H1 (cell line): ENCODE data around the gene LRRC63. TPM values are rescaled to one million over a fixed set of nuclear protein-coding genes. Genes with fewer than 3 reads are reported as not detected.

ENCODE experiments used
- CTCF ChIA-PET: fragments of 300-600 bp; sonication (Branson Sonifier 250); formaldehyde crosslinking; loops from one replicate; lab custom pipeline; 2021; ENCODE audit not compliant: partially characterized antibody; lab: Charles Lee
- POLR2A ChIA-PET: fragments of 300-600 bp; sonication (Branson Sonifier 250); formaldehyde crosslinking; loops from one replicate; lab custom pipeline; 2021; ENCODE audit warnings: inconsistent platforms; ENCODE audit not compliant: partially characterized antibody; lab: Charles Lee
- DNase-seq, 2 experiments: peaks; one replicate each; pipeline versions ENCODE4 v3.0.0 to v3.0.0-alpha.2; 2010 to 2022; ENCODE audit warnings: low spot score in 2 of 2, low read depth in 1 of 2, mixed read lengths in 1 of 2
- FAIRE-seq: peaks from 2 replicates; lab custom pipeline; 2011; peaks lifted over from hg19 to GRCh38; lab: Jason Lieb, UNC
- H2AFZ ChIP-seq: 2 replicates; pipeline ENCODE4 v1.8.1; 2012; ENCODE audit warnings: low read length, inconsistent platforms
- H2AK5ac ChIP-seq: 2 replicates; pipeline ENCODE4 v1.6.1; 2013; ENCODE audit warnings: low read depth, low read length
- H2BK120ac ChIP-seq: replicated peaks from 2 replicates; pipeline ENCODE3; 2013; ENCODE audit warnings: low read depth, low read length, inconsistent platforms
- H2BK12ac ChIP-seq: 2 replicates; pipeline ENCODE4 v1.6.1; 2013; ENCODE audit warnings: low read depth, low read length
- H2BK15ac ChIP-seq: 2 replicates; pipeline ENCODE4 v1.6.1; 2013; ENCODE audit warnings: low read length
- H2BK20ac ChIP-seq: 2 replicates; pipeline ENCODE4 v1.6.1; 2013; ENCODE audit warnings: low read length
- H2BK5ac ChIP-seq: 2 replicates; pipeline ENCODE4 v1.6.1; 2013; ENCODE audit warnings: low read depth, low read length
- H3K14ac ChIP-seq: 2 replicates; pipeline ENCODE4 v1.6.1; 2013; ENCODE audit warnings: inconsistent platforms; ENCODE audit not compliant: insufficient read length
- H3K18ac ChIP-seq: 2 replicates; pipeline ENCODE4 v1.6.1; 2013; ENCODE audit warnings: low read length; ENCODE audit errors: extremely low read depth
- H3K23ac ChIP-seq: 2 replicates; pipeline ENCODE4 v1.6.1; 2013; ENCODE audit warnings: inconsistent platforms; ENCODE audit not compliant: insufficient read length
- H3K23me2 ChIP-seq: 2 replicates; pipeline ENCODE4 v1.6.1; 2013; ENCODE audit warnings: low read depth, low read length
- H3K27ac ChIP-seq: 2 replicates; pipeline ENCODE4 v1.6.1; 2011; ENCODE audit warnings: low read depth, low read length, inconsistent platforms
- H3K27me3 ChIP-seq, 4 experiments: replicated peaks in 1 of 4; 1 replicate in 1 of 4; 2 replicates in 3 of 4; pipeline versions ENCODE4 v1.6.1 to v1.8.1; 2011 to 2013; ENCODE audit warnings: low read length in 3 of 4, mild to moderate bottlenecking in 3 of 4, inconsistent platforms in 2 of 4, mixed read lengths in 2 of 4, moderate library complexity in 1 of 4; ENCODE audit not compliant: control insufficient read depth in 3 of 4, insufficient read depth in 3 of 4; ENCODE audit errors: extremely low read depth in 1 of 4
- H3K36me3 ChIP-seq, 4 experiments: 2 replicates each; pipeline versions ENCODE4 v1.6.1 to v1.8.1; 2011 to 2013; ENCODE audit warnings: mild to moderate bottlenecking in 4 of 4, low read length in 3 of 4, moderate library complexity in 2 of 4, control low read depth in 1 of 4, inconsistent platforms in 1 of 4; ENCODE audit not compliant: insufficient read depth in 4 of 4, control insufficient read depth in 2 of 4
- H3K4ac ChIP-seq: replicated peaks from 2 replicates; pipeline ENCODE3; 2013; ENCODE audit warnings: low read length, low read depth, mixed read lengths, inconsistent platforms; ENCODE audit not compliant: insufficient read length
- H3K4me1 ChIP-seq, 4 experiments: replicated peaks in 1 of 4; 1 replicate in 1 of 4; 2 replicates in 3 of 4; pipeline versions ENCODE4 v1.6.1 to v1.8.1; 2011 to 2013; ENCODE audit warnings: low read length in 3 of 4, inconsistent platforms in 2 of 4, mixed read lengths in 1 of 4; ENCODE audit not compliant: insufficient read depth in 4 of 4, control insufficient read depth in 3 of 4
- H3K4me2 ChIP-seq, 2 experiments: 2 replicates each; pipeline versions ENCODE4 v1.6.1 to v1.8.1; 2011 to 2013; ENCODE audit warnings: low read depth in 2 of 2, low read length in 2 of 2, control low read depth in 1 of 2, inconsistent platforms in 1 of 2, mild to moderate bottlenecking in 1 of 2; ENCODE audit not compliant: insufficient read depth in 1 of 2
- H3K4me3 ChIP-seq, 4 experiments: fragments of 200-600, 300-600 bp in 1 of 4; sonication (generic), shearing (Covaris generic), sonication (Bioruptor Twin) in 1 of 4; 2 replicates each; pipeline versions ENCODE4 v1.5.1 to v1.8.1; 2011 to 2016; ENCODE audit warnings: low read length in 4 of 4, low read depth in 3 of 4, control low read depth in 2 of 4, inconsistent platforms in 2 of 4, mild to moderate bottlenecking in 2 of 4, mixed read lengths in 1 of 4, moderate library complexity in 1 of 4; ENCODE audit not compliant: insufficient read depth in 2 of 4; ENCODE audit errors: extremely low read depth in 1 of 4
- H3K56ac ChIP-seq: replicated peaks from 2 replicates; pipeline ENCODE3; 2013; ENCODE audit warnings: low read depth, mild to moderate bottlenecking, mixed read lengths, low read length, inconsistent platforms; ENCODE audit not compliant: insufficient read length
- H3K79me1 ChIP-seq: 2 replicates; pipeline ENCODE4 v1.6.1; 2013; ENCODE audit warnings: low read depth, low read length, control low read depth
- H3K79me2 ChIP-seq, 2 experiments: 2 replicates each; pipeline versions ENCODE4 v1.6.1 to v1.8.1; 2012 to 2013; ENCODE audit warnings: low read length in 2 of 2, mild to moderate bottlenecking in 2 of 2, inconsistent platforms in 1 of 2; ENCODE audit not compliant: insufficient read depth in 2 of 2, control insufficient read depth in 1 of 2
- H3K9ac ChIP-seq, 4 experiments: replicated peaks in 1 of 4; 1 replicate in 1 of 4; 2 replicates in 3 of 4; pipeline versions ENCODE4 v1.6.1 to v1.8.1; 2011 to 2013; ENCODE audit warnings: low read depth in 3 of 4, low read length in 3 of 4, control low read depth in 2 of 4, mild to moderate bottlenecking in 2 of 4, moderate library complexity in 2 of 4, inconsistent platforms in 1 of 4; ENCODE audit errors: extremely low read depth in 1 of 4
- H3K9me3 ChIP-seq, 2 experiments: 2 replicates each; pipeline versions ENCODE4 v1.6.1 to v1.8.1; 2012 to 2013; ENCODE audit warnings: mild to moderate bottlenecking in 2 of 2, moderate library complexity in 2 of 2, control low read depth in 1 of 2, inconsistent platforms in 1 of 2, low read depth in 1 of 2, low read length in 1 of 2, mixed read lengths in 1 of 2; ENCODE audit not compliant: insufficient read depth in 2 of 2
- H4K20me1 ChIP-seq, 2 experiments: replicated peaks in 1 of 2; 2 replicates each; pipeline versions ENCODE3 to v1.8.1; 2011 to 2013; ENCODE audit warnings: inconsistent platforms in 2 of 2, low read length in 2 of 2, mild to moderate bottlenecking in 1 of 2; ENCODE audit not compliant: insufficient read depth in 2 of 2, control insufficient read depth in 1 of 2
- H4K5ac ChIP-seq: 2 replicates; pipeline ENCODE4 v1.6.1; 2013; ENCODE audit warnings: low read length, low read depth, mixed read lengths, inconsistent platforms; ENCODE audit not compliant: insufficient read length
- H4K8ac ChIP-seq: 2 replicates; pipeline ENCODE4 v1.8.0; 2013; ENCODE audit warnings: mild to moderate bottlenecking, moderate library complexity, low read length, inconsistent platforms; ENCODE audit not compliant: insufficient read depth; ENCODE audit errors: extremely low read depth
- H4K91ac ChIP-seq: replicated peaks from 2 replicates; pipeline ENCODE3; 2013; ENCODE audit warnings: low read length, mixed read lengths, inconsistent platforms; ENCODE audit not compliant: insufficient read length
- BCL11A ChIP-seq, 2 experiments: IDR thresholded peaks; one replicate each; pipeline ENCODE4 v1.6.1; 2011; ENCODE audit warnings: low read depth in 2 of 2, low read length in 2 of 2, mild to moderate bottlenecking in 2 of 2
- EGR1 ChIP-seq: IDR thresholded peaks from 2 replicates; pipeline ENCODE4 v1.6.1; 2011; ENCODE audit warnings: low read depth, low read length, borderline replicate concordance
- HDAC6 ChIP-seq: IDR thresholded peaks from one replicate; pipeline ENCODE4 v1.7.1; 2012; ENCODE audit warnings: low read depth, mild to moderate bottlenecking, inconsistent platforms, low read length, moderate library complexity
- JUND ChIP-seq: IDR thresholded peaks from 2 replicates; pipeline ENCODE4 v1.6.1; 2011; ENCODE audit warnings: mild to moderate bottlenecking, improper control_type of control experiment, low read length
- NRF1 ChIP-seq: IDR thresholded peaks from 2 replicates; pipeline ENCODE4 v1.6.1; 2011; ENCODE audit warnings: mild to moderate bottlenecking, low read depth, low read length, improper control_type of control experiment
- PHF8 ChIP-seq: fragments of 200-600 bp; sonication (generic); conservative IDR thresholded peaks from 2 replicates; pipeline ENCODE4 v1.7.1; 2012; ENCODE audit warnings: low read depth, mild to moderate bottlenecking, inconsistent platforms, low read length, moderate library complexity
- POU5F1 ChIP-seq: IDR thresholded peaks from 2 replicates; pipeline ENCODE4 v1.6.1; 2011; ENCODE audit warnings: low read depth, mild to moderate bottlenecking, low read length, moderate library complexity
- RFX5 ChIP-seq: IDR thresholded peaks from 2 replicates; pipeline ENCODE4 v1.6.1; 2011; ENCODE audit warnings: low read depth, low read length, improper control_type of control experiment, borderline replicate concordance
- SAP30 ChIP-seq: fragments of 300-600 bp; sonication (generic); IDR thresholded peaks from 2 replicates; pipeline ENCODE4 v1.7.1; 2012; ENCODE audit warnings: low read length, moderate library complexity, mild to moderate bottlenecking, inconsistent platforms; ENCODE audit not compliant: insufficient read depth, insufficient replicate concordance
- SIX5 ChIP-seq: IDR thresholded peaks from 2 replicates; pipeline ENCODE4 v1.6.1; 2011; ENCODE audit warnings: mild to moderate bottlenecking, low read depth, low read length
- SP2 ChIP-seq: IDR thresholded peaks from 2 replicates; pipeline ENCODE4 v1.6.1; 2012; ENCODE audit warnings: mild to moderate bottlenecking, low read length, inconsistent platforms
- SUZ12 ChIP-seq: fragments of 200-600 bp; sonication (generic); IDR thresholded peaks from 2 replicates; pipeline ENCODE4 v1.6.1; 2012; ENCODE audit warnings: mild to moderate bottlenecking, inconsistent platforms, low read length, moderate library complexity, mixed read lengths
- YY1 ChIP-seq: IDR thresholded peaks from 2 replicates; pipeline ENCODE4 v1.6.1; 2011; ENCODE audit warnings: low read depth, mild to moderate bottlenecking, low read length
- WGBS, 2 experiments: shearing (Covaris generic) in 1 of 2; methylation state at CpG; one replicate each; pipeline versions ENCODE4 v1.1.6 to v1.1.7; 2013 to 2015; ENCODE audit warnings: low lambda C conversion rate in 2 of 2, mixed read lengths in 2 of 2, inconsistent platforms in 1 of 2, low coverage in 1 of 2, missing lambda C conversion rate in 1 of 2; ENCODE audit not compliant: insufficient replicate concordance in 2 of 2, insufficient coverage in 1 of 2, insufficient read length in 1 of 2; ENCODE audit errors: extremely low coverage in 1 of 2, missing lambda C conversion rate in 1 of 2; 5-methylcytosine and 5-hydroxymethylcytosine counted together
- polyA plus RNA-seq, 7 experiments: library from polyadenylated mRNA; depleted of rRNA in 3 of 7; stranded (reverse) in 5 of 7; unstranded in 2 of 7; fragments of >200 nt in 5 of 7; fragments of 200-250 nt in 2 of 7; gene quantifications; 1 replicate in 5 of 7; 2 replicates in 1 of 7; 4 replicates in 1 of 7; pipeline versions ENCODE4 v1.2.1 to v1.2.3, GENCODE V29; 2011 to 2013; ENCODE audit warnings: missing spikeins in 2 of 7, mixed read lengths in 2 of 7
- total RNA-seq: library from RNA; stranded (reverse); fragmentation: NEBNext Ultra II Directional; extraction: Animal tissue kit (Norgen Biotek cat#: 25700); gene quantifications from 2 replicates; pipeline ENCODE4 v1.2.1, GENCODE V29; 2021
- TF ChIP-seq, protein P1 (sequence below): IDR thresholded peaks from 2 replicates; pipeline ENCODE4 v1.6.1; 2011; ENCODE audit warnings: low read length, improper control_type of control experiment

The LRRC63 gene
- total and polyA plus RNA-seq, 2 of the 8 experiments (the other 6 are each of a cell fraction or from before 2014, with no cell fraction given) = not detected

DNA sequence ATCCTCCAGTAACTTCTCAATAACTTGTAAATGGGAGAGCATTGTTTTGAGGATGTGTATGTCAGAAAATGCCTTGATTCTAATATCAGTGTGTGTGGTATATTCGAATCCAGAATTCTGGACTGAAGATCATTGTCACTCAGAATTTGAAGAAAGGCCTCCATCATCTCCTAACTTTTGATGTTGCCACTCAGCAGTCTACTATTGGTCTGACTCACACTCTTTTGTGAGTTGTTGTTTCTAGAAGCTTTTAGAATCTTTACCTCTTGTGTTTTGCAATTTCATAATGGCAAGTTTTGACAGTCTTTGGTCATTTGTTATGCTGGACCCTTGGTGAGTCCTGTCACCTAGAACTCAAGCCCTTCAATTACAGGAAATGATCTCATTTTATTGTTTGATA is 98.3 kb downstream of the LRRC63 start:
- Histone ChIP-seq H3K23ac (no peak overlapping the region), H4K8ac (no peak overlapping the region), H3K27me3 (no peaks in the 10 kb centered on the region), H3K9ac (no peak overlapping the region), H2AFZ (no peak overlapping the region), H3K27ac (no peak overlapping the region), H2BK20ac (no peak overlapping the region), H4K91ac (no peak overlapping the region), H4K20me1 (no peaks in the 10 kb centered on the region), H3K56ac (no peak overlapping the region), H2AK5ac (no peak overlapping the region), H2BK15ac (no peak overlapping the region), H3K23me2 (no peaks in the 10 kb centered on the region), H3K18ac (no peak overlapping the region), H3K4ac (no peak overlapping the region), H3K79me1 (no peaks in the 10 kb centered on the region), H2BK120ac (no peak overlapping the region), H3K36me3 (no peaks in the 10 kb centered on the region), H3K79me2 (no peaks in the 10 kb centered on the region), H2BK12ac (no peak overlapping the region), H3K4me1 (no peaks in the 10 kb centered on the region), H3K14ac (no peak overlapping the region), H3K4me3 (no peak overlapping the region), H3K9me3 (no peaks in the 10 kb centered on the region), H4K5ac (no peak overlapping the region), H3K4me2 (no peak overlapping the region), H2BK5ac (no peak overlapping the region)
- WGBS, 2 experiments = 85% methylated on average over 1 of the region's 1 CpG; no CpG with 5 or more reads in 1 of the 2 experiments
- POLR2A ChIA-PET = no interaction called here
- DNase-seq (no peak), FAIRE-seq (no peak)
- CTCF ChIA-PET = interaction anchor here (0.7 to 3.4 kb wide), 4 partner anchors 11 to 150 kb away, joined by 3 to 9 read pairs (median 4); no protein-coding TSS in a partner anchor
- TF ChIP-seq EGR1 (no peak), SP2 (no peak), JUND (no peak), SUZ12 (no peak), POU5F1 (no peak), PHF8 (no peak), SAP30 (no peak), RFX5 (no peak), BCL11A (IDR thresholded peaks at IDR 0.05; ENCODE audit: low read depth in 2 of 2, low read length in 2 of 2) (no peak), SIX5 (no peak), HDAC6 (no peak), YY1 (no peak), NRF1 (no peak)
- TF ChIP-seq, protein P1, sequence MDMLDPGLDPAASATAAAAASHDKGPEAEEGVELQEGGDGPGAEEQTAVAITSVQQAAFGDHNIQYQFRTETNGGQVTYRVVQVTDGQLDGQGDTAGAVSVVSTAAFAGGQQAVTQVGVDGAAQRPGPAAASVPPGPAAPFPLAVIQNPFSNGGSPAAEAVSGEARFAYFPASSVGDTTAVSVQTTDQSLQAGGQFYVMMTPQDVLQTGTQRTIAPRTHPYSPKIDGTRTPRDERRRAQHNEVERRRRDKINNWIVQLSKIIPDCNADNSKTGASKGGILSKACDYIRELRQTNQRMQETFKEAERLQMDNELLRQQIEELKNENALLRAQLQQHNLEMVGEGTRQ = no peak
- TF ChIP-seq, all 59 proteins: peak for 0
